Urinary bladder (tissue), 4 donors: ENCODE data around the gene LENG8. TPM values are rescaled to one million over a fixed set of nuclear protein-coding genes. Genes with fewer than 3 reads are reported as not detected.
"Not testable (repeated sequence)": the region's sequence is repeated elsewhere in the genome, so short reads cannot be mapped to it uniquely, and the experiment has no call there.

ENCODE experiments used
- DNase-seq: peaks from one replicate; pipeline ENCODE4 v3.0.0-alpha.2; 2015; ENCODE audit errors: extremely low spot score
- H3K27ac ChIP-seq: one replicate; pipeline ENCODE4 v1.5.1; 2013; ENCODE audit warnings: low read depth, mild to moderate bottlenecking, moderate library complexity
- H3K36me3 ChIP-seq: one replicate; pipeline ENCODE4 v1.6.1; 2013; ENCODE audit warnings: mild to moderate bottlenecking, moderate library complexity; ENCODE audit not compliant: insufficient read depth
- H3K4me1 ChIP-seq: one replicate; pipeline ENCODE4 v1.6.1; 2013; ENCODE audit warnings: mild to moderate bottlenecking, moderate library complexity; ENCODE audit not compliant: insufficient read depth
- H3K4me3 ChIP-seq: one replicate; pipeline ENCODE4 v1.5.1; 2013; ENCODE audit warnings: low read depth, low read length
- WGBS: extraction: QIAGEN DNeasy Blood & Tissue Kit; methylation state at CpG from one replicate; pipeline ENCODE4 v1.1.7; 2013; 5-methylcytosine and 5-hydroxymethylcytosine counted together
- polyA plus RNA-seq: library from polyadenylated mRNA; stranded (reverse); fragments of 200-250 nt; gene quantifications from one replicate; pipeline ENCODE4 v1.2.3, GENCODE V29; 2013
- total RNA-seq: library from RNA; depleted of rRNA; stranded (reverse); fragments of >200 nt; gene quantifications from one replicate; pipeline ENCODE4 v1.2.3, GENCODE V29; 2014
- donor health status: healthy with polysubstance abuse.
- donor health status: healthy.

LENG8 gene
- total and polyA plus RNA-seq, 2 donors = 49.7 to 121 TPM

- WGBS = 65% methylated on average over 15 of the region's 15 CpGs
Measured at GRCh38 chr19:54439174-54439851, 9.7 kb upstream of the LENG8 start.

DNA sequence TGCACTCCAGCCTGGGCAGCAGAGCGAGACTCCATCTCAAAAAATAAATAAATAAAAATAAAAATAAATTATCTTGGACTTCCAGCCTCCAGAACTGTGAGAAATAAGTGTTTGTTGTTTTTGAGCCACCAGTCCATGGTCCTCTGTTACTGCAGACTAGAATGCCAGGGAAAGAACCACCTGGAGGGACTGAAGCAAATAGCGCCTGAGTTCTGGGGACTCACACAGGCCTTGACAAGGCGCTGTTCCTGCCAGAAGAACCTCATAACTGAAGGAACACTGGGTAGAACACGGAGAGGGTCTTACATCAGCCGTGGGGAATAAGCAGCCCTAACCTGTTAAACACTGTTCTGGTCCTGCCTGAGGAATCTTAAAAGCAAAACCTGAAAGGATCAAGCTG is 8.4 kb upstream of the LENG8 start:
- Histone ChIP-seq H3K4me1 (no peaks in the 10 kb centered on the region), H3K27ac (no peak overlapping the region), H3K4me3 (no peak overlapping the region), H3K36me3 (peaks cover 2% of the 10 kb centered on the region)
- DNase-seq = no peak
- WGBS = 93% methylated on average over 5 of the region's 5 CpGs

More at GRCh38 chr19:54439174-54439851, 9.7 kb upstream of the LENG8 start:
- Histone ChIP-seq H3K27ac (no peak overlapping the region), H3K36me3 (no peaks in the 10 kb centered on the region), H3K4me3 (no peak overlapping the region), H3K4me1 (no peaks in the 10 kb centered on the region)
- no peak for DNase-seq

GRCh38 chr19:54444737-54445136 is 4.3 kb upstream of the LENG8 start:
- peaks cover 2% of the 10 kb centered on the region for H3K36me3 ChIP-seq
- no peak overlapping the region for H3K4me3 ChIP-seq
- no peaks in the 10 kb centered on the region for H3K4me1 ChIP-seq
- 86% methylated on average over 7 of the region's 7 CpGs for WGBS
- H3K27ac ChIP-seq = no peak overlapping the region
- no peak for DNase-seq

DNA sequence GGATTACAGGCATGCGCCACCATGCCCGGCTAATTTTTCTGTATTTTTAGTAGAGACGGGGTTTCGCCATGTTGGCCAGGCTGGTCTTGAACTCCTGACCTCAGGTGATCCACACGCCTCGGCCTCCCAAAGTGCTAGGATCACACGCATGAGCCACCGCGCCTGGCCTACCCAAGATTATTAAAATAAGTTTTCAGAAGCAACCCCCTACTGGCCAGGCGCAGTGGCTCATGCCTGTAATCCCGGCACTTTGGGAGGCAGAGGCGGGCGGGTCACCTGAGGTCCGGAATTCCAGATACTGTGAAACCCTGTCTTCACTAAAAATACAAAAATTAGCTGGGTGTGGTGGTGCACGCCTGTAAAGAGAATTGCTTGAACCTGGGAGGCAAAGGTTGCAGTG is 2.6 kb upstream of the LENG8 start:
- DNase-seq, H3K4me1 ChIP-seq, H3K27ac ChIP-seq, H3K36me3 ChIP-seq, H3K4me3 ChIP-seq: not testable (repeated sequence)
- WGBS = 91% methylated on average over 15 of the region's 15 CpGs

DNA sequence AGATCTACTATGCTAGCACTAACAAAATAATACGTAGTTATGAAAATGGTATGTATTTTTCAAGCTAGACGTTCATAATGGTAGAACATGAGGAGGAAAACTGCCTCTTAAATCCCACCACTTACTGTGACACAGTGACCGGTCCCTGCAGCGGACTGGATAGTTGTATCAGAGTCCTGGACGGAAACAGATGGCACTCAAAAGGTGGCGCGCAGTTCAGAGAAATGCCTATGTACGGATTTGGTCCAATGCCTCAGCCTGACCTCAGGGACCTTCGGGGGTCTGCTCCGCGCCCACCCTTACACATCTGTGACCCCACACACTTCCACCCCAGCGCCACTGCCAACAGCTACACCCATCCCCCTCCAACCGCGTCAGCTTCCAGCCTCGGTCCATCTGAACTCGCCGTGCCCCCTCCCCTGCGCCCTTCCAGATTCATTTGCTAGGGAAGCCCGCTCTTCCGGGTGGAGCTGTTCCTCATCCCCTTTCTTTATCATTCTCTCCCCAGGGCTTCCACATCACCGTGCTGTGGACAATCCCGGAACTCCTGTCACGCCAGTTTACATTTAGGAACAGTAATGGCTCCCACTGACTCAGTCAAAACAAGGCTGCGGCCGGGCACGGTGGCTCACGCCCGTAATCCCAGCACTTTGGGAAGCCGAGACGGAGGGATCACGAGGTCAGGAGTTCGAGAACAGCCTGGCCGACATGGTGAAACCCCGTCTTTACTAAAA is 792 bp upstream of the LENG8 start:
- H3K4me1 ChIP-seq = no peaks in the 10 kb centered on the region
- WGBS = under 1% methylated on average over 34 of the region's 34 CpGs
- peak overlapping the region; percentile 72 for H3K27ac ChIP-seq
- DNase-seq = no peak
- peaks cover 2% of the 10 kb centered on the region for H3K36me3 ChIP-seq
- H3K4me3 ChIP-seq = peak overlapping the region; percentile 82

DNA sequence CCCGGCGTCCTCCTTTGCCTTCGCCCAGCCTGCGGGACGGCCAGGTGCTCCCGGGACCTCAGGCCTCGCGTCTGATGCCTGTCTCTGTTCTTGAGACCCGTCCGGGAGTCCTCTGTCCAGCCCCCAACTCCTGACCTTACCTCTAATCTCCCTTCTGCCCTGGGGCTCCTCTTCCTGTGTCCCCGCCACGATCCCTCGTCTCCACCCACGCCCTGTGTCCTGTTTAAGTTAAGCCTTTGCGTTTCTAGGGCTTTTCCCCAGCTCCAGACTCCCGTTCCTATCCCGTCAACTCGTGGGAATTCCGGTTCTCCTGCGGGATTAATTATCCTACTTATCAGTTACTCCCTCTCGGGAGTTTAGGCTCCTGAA is 686 bp downstream of the LENG8 start:
- Histone ChIP-seq H3K4me3 (peak overlapping the region; percentile 82), H3K27ac (peak overlapping the region; percentile 94), H3K36me3 (peaks cover under 1% of the 10 kb centered on the region), H3K4me1 (no peaks in the 10 kb centered on the region)
- DNase-seq = no peak
- under 1% methylated on average over 21 of the region's 21 CpGs for WGBS

DNA sequence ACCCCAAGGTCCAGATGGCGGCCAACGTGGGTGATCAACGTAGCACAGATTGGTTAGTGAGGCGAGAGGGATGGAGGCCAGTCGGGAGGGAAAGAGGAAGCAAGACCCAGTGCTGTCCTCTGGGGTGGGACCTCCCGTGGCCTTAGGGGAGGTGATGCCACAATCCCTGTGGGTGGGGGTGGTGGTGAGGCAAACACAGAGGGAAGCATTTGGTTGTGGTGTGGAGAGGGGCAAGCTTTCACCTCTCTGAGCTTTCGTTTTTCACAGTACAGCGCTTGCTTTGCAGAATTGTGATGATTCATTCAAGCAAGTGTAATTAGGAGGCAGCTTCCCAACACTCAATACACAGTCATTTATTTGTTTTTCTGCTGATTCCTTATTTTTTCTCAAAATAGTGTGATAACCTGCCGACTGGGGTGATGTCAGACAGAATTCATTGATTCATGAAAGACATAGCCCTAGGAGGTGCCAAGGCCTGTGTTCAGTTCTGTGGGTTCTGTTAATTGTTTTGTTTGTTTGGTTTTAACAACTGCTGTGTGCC is 2.4 kb downstream of the LENG8 start:
- Histone ChIP-seq H3K4me1 (no peaks in the 10 kb centered on the region), H3K4me3 (no peak overlapping the region), H3K36me3 (peaks cover 5% of the 10 kb centered on the region), H3K27ac (no peak overlapping the region)
- DNase-seq = no peak
- 74% methylated on average over 9 of the region's 9 CpGs for WGBS

DNA sequence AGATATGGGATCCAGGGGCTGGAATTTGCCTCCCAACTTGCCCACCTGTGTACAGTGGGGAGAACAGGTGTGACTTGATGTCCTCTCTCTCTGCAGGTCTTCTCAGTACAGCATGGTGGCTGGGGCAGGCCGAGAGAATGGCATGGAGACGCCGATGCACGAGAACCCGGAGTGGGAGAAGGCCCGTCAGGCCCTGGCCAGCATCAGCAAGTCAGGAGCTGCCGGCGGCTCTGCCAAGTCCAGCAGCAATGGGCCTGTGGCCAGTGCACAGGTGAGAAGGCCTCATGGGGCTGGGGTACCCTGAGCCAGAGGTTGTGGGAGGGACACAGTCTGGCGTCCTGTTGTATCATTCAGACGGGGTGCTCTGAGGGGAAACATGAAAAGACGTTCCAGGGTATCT is 3.0 kb downstream of the LENG8 start:
- DNase-seq = no peak
- 89% methylated on average over 11 of the region's 11 CpGs for WGBS
- Histone ChIP-seq H3K36me3 (peaks cover 8% of the 10 kb centered on the region), H3K27ac (no peak overlapping the region), H3K4me1 (no peaks in the 10 kb centered on the region), H3K4me3 (no peak overlapping the region)

DNA sequence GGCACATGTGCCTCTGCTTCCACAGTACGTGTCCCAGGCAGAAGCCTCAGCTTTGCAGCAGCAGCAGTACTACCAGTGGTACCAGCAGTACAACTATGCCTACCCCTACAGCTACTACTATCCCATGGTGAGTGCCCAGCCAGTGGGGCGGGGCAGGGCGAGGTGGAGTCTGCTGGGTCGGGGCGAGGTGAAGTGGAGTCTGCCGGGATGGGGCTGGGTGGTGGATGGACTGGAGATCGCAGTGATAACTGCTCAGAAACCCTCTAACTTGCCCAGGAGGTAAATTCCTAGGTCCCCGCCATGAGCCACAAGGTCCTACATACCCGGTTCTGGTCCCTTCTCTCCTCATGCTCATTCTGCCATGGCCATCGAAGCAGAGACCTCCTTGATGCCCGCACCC is 3.6 kb downstream of the LENG8 start:
- H3K4me3 ChIP-seq = no peak overlapping the region
- WGBS = 94% methylated on average over 11 of the region's 11 CpGs

DNA sequence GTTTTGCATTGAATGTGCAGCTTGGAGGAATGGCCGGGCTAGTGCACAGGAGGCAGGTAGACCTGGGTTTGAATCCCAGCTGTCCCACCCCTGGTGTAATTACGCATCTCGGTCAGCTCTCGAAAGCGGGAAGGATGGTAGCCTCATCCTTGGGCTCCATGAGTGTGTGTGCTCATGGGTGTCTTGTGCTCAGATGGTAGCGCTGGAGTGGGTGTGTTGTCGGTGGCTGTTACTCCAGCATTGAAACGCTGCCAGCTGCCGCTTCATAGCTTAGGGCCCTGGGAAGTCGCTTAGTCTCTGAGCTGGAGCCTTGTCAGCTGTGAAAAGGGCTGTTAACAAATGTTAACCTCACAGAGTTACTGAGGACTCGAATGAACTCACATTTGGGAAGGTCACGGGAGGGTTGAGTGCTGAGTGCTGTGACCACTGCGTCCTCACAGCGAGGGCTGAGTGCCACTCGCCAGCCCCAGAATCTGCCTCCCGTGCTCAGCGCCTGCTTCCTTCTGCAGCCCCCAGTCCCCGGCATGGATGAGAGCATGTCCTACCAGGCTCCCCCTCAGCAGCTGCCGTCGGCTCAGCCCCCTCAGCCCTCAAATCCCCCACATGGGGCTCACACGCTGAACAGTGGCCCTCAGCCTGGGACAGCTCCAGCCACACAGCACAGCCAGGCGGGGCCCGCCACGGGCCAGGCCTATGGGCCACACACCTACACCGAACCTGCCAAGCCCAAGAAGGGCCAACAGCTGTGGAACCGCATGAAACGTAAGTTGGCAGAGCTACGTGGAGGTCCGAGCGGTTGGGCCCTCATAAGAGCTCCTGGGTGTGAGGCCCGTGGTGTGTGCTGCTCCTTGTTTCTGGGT is 5.2 kb downstream of the LENG8 start:
- Histone ChIP-seq H3K4me1 (no peaks in the 10 kb centered on the region), H3K4me3 (no peak overlapping the region), H3K36me3 (peaks cover 8% of the 10 kb centered on the region), H3K27ac (no peak overlapping the region)
- DNase-seq = no peak
- WGBS = 91% methylated on average over 31 of the region's 31 CpGs

More for the DNA sequence above, 3.6 kb downstream of the LENG8 start:
- Histone ChIP-seq H3K4me1 (no peaks in the 10 kb centered on the region), H3K27ac (no peak overlapping the region), H3K36me3 (peaks cover 8% of the 10 kb centered on the region)
- no peak for DNase-seq

GRCh38 chr19:54454781-54455675 is 6.0 kb downstream of the LENG8 start:
- Histone ChIP-seq H3K36me3 (peaks cover 8% of the 10 kb centered on the region), H3K4me3 (no peak overlapping the region), H3K4me1 (no peaks in the 10 kb centered on the region), H3K27ac (no peak overlapping the region)
- no peak for DNase-seq
- 91% methylated on average over 33 of the region's 33 CpGs for WGBS

GRCh38 chr19:54455786-54456422 is 6.9 kb downstream of the LENG8 start:
- H3K36me3 ChIP-seq = peaks cover 8% of the 10 kb centered on the region
- 93% methylated on average over 40 of the region's 40 CpGs for WGBS
- H3K4me1 ChIP-seq = no peaks in the 10 kb centered on the region
- H3K4me3 ChIP-seq = no peak overlapping the region
- DNase-seq = no peak
- no peak overlapping the region for H3K27ac ChIP-seq
